ENCODE data around the gene TSPAN13. TPM values are rescaled to one million over a fixed set of nuclear protein-coding genes. Genes with fewer than 3 reads are reported as not detected.

The TSPAN13 gene
- total and polyA plus RNA-seq, 10 of the 15 experiments (the other 5 are each of a cell fraction or from before 2014, with no cell fraction given) = 0.26 to 0.37 TPM; not detected in 8

GRCh38 chr7:16711730-16712129, 41.8 kb upstream of the TSPAN13 start:
- in situ Hi-C loops (cut with MboI) (no loop called here), intact Hi-C loops (cut with micrococcal nuclease; ENCODE audit: unreplicated experiment) (no loop called here)
- Histone ChIP-seq H3K9ac (ENCODE audit: control insufficient read depth, insufficient read depth, low read length) (no peak overlapping the region), H3K4me3 (no peak overlapping the region), H3K27ac (ENCODE audit: control insufficient read depth, insufficient read depth) (no peak overlapping the region), H3K4me2 (ENCODE audit: control insufficient read depth, insufficient read depth) (no peak overlapping the region), H4K20me1 (ENCODE audit: control insufficient read depth, insufficient read depth) (no peaks in the 10 kb centered on the region), H3K36me3 (ENCODE audit: control insufficient read depth in 2 of 2, insufficient read depth in 2 of 2, low read length in 1 of 2) (no peaks in the 10 kb centered on the region), H2AFZ (ENCODE audit: control insufficient read depth, low read depth, low read length) (no peak overlapping the region), H3K9me3 (replicated peaks; ENCODE audit: control insufficient read depth, insufficient read depth, low read length) (no peaks in the 10 kb centered on the region), H3K79me2 (ENCODE audit: control insufficient read depth, insufficient read depth, low read length) (no peaks in the 10 kb centered on the region), H3K27me3 (replicated peaks in 1 of 2; ENCODE audit: control insufficient read depth in 2 of 2, insufficient read depth in 2 of 2, low read length in 1 of 2) (no peaks in the 10 kb centered on the region), H3K4me1 (ENCODE audit: control insufficient read depth, insufficient read depth, low read length) (no peaks in the 10 kb centered on the region)
- ATAC-seq (no peak), FAIRE-seq (no peak), DNase-seq (ENCODE audit: low read depth, low spot score) (no peak)
- ChIA-PET RAD21 (ENCODE audit: unreplicated experiment) (no interaction called here), SMC1A (ENCODE audit: uncharacterized antibody, unreplicated experiment) (no interaction called here), POLR2A (no interaction called here), CTCF (interaction anchor here (0.5 kb wide), 1 partner anchor 147 kb away, joined by 3 read pairs; no protein-coding TSS in a partner anchor)
- 0% methylated on average over 4 of the region's 4 CpGs for WGBS (ENCODE audit: insufficient coverage, insufficient replicate concordance, low lambda C conversion rate, missing lambda C conversion rate)
- BruUV-seq (replicated peaks) = no TSS peak
- TF ChIP-seq WRNIP1 (IDR thresholded peaks at IDR 0.05; ENCODE audit: borderline replicate concordance, low read depth, low read length) = no peak
- no peak for TF ChIP-seq CTCF (IDR thresholded peaks at IDR 0.05 in 2 of 3, conservative IDR thresholded peaks at IDR 0.05 in 1 of 3; ENCODE audit: control insufficient read depth in 2 of 3, extremely low read depth in 1 of 3, insufficient read depth in 1 of 3, low read depth in 3 of 3, low read length in 3 of 3)
- no peak for TF ChIP-seq HDAC6 (IDR thresholded peaks at IDR 0.05; ENCODE audit: unreplicated experiment)
- no peak for TF ChIP-seq SKIL (IDR thresholded peaks at IDR 0.05; ENCODE audit: low read depth, poor library complexity, severe bottlenecking)
- TF ChIP-seq DPF2 (IDR thresholded peaks at IDR 0.05) = no peak
- TF ChIP-seq CEBPB (IDR thresholded peaks at IDR 0.05; ENCODE audit: borderline replicate concordance in 1 of 2, low read depth in 2 of 2, low read length in 2 of 2) = no peak
- no peak for TF ChIP-seq RAD21 (IDR thresholded peaks at IDR 0.05; ENCODE audit: insufficient read depth, low read depth, low read length)
- no peak for TF ChIP-seq IRF5 (IDR thresholded peaks at IDR 0.05; ENCODE audit: borderline replicate concordance)
- TF ChIP-seq FOXM1 (IDR thresholded peaks at IDR 0.05; ENCODE audit: low read depth, low read length) = no peak
- no peak for TF ChIP-seq STAT3 (IDR thresholded peaks at IDR 0.05; ENCODE audit: low read depth, low read length)
- TF ChIP-seq POLR2AphosphoS5 (IDR thresholded peaks at IDR 0.05; ENCODE audit: low read length) = no peak
- TF ChIP-seq YBX1 (IDR thresholded peaks at IDR 0.05) = no peak
- no peak for TF ChIP-seq PAX8 (IDR thresholded peaks at IDR 0.05)
- TF ChIP-seq ZBTB33 (IDR thresholded peaks at IDR 0.05) = no peak
- no peak for TF ChIP-seq BCLAF1 (IDR thresholded peaks at IDR 0.05)

Data from GM12878 (cell line).